ENCODE data around the gene ACAN. TPM values are rescaled to one million over a fixed set of nuclear protein-coding genes. Genes with fewer than 3 reads are reported as not detected.

ACAN gene
- polyA plus RNA-seq, 1 of the 3 experiments (the other 2 are of a cell fraction): not detected

DNA sequence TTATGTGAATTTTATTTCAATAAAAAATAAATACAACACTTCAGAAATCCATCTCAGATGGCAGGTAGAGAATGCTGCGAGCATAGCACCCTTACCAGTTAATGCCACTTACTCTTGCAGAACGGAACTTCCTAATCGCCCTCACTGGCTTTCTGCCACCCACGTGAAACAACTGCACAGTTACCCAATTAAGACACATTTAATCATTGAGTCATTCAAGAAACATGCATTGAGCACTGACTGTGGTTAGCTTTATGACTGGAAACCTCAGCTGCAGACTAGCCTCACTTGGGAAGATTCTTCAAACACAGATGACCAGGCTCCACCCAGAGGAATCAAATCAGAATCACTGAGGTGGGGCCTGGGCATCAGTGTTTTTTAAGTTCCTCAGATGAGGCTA is 115.5 kb downstream of the ACAN start (continued):
- TF ChIP-seq USF1 (IDR thresholded peaks at IDR 0.05; ENCODE audit: borderline replicate concordance, low read depth) (peak; percentile 57; the same call in 1 of the 2 replicates), EZH2phosphoT487 (IDR thresholded peaks at IDR 0.05; ENCODE audit: borderline replicate concordance, low read depth) (no peak), MEF2A (IDR thresholded peaks at IDR 0.05; ENCODE audit: borderline replicate concordance, low read depth) (0 out of 2 replicates have a peak, but pooled peaks have one; percentile 35), SMC3 (IDR thresholded peaks at IDR 0.05; ENCODE audit: low read depth, low read length) (no peak), POLR2AphosphoS5 (IDR thresholded peaks at IDR 0.05; ENCODE audit: low read depth, low read length) (no peak; the same call in 1 of the 2 replicates), USF2 (IDR thresholded peaks at IDR 0.05; ENCODE audit: borderline replicate concordance, low read depth, low read length) (no peak), FOXM1 (IDR thresholded peaks at IDR 0.05; ENCODE audit: low read depth) (no peak), TEAD4 (IDR thresholded peaks at IDR 0.05; ENCODE audit: borderline replicate concordance, insufficient read depth) (peak; percentile 35; the same call in 1 of the 2 replicates), ZBTB33 (IDR thresholded peaks at IDR 0.05; ENCODE audit: borderline replicate concordance, low read depth) (no peak), TCF12 (IDR thresholded peaks at IDR 0.05) (peak; percentile 60), RCOR1 (IDR thresholded peaks at IDR 0.05; ENCODE audit: low read length) (no peak), FOSL2 (IDR thresholded peaks at IDR 0.05; ENCODE audit: borderline replicate concordance, low read depth) (peak; percentile 63; the same call in 1 of the 2 replicates), NRF1 (IDR thresholded peaks at IDR 0.05; ENCODE audit: low read depth, low read length) (no peak), GATA2 (CRISPR knock-in tag; IDR thresholded peaks at IDR 0.05) (no peak), CTCF (IDR thresholded peaks at IDR 0.05) (no peak), NFIC (IDR thresholded peaks at IDR 0.05; ENCODE audit: borderline replicate concordance) (peak; percentile 75), RXRA (IDR thresholded peaks at IDR 0.05; ENCODE audit: borderline replicate concordance, low read depth) (no peak; the same call in 1 of the 2 replicates), RFX5 (IDR thresholded peaks at IDR 0.05; ENCODE audit: low read length) (no peak), TAF1 (IDR thresholded peaks at IDR 0.05; ENCODE audit: borderline replicate concordance, low read depth, low read length) (no peak), GABPA (IDR thresholded peaks at IDR 0.05; ENCODE audit: low read depth) (no peak), YY1 (IDR thresholded peaks at IDR 0.05; ENCODE audit: low read depth) (no peak)
- TF ChIP-seq, protein P1, sequence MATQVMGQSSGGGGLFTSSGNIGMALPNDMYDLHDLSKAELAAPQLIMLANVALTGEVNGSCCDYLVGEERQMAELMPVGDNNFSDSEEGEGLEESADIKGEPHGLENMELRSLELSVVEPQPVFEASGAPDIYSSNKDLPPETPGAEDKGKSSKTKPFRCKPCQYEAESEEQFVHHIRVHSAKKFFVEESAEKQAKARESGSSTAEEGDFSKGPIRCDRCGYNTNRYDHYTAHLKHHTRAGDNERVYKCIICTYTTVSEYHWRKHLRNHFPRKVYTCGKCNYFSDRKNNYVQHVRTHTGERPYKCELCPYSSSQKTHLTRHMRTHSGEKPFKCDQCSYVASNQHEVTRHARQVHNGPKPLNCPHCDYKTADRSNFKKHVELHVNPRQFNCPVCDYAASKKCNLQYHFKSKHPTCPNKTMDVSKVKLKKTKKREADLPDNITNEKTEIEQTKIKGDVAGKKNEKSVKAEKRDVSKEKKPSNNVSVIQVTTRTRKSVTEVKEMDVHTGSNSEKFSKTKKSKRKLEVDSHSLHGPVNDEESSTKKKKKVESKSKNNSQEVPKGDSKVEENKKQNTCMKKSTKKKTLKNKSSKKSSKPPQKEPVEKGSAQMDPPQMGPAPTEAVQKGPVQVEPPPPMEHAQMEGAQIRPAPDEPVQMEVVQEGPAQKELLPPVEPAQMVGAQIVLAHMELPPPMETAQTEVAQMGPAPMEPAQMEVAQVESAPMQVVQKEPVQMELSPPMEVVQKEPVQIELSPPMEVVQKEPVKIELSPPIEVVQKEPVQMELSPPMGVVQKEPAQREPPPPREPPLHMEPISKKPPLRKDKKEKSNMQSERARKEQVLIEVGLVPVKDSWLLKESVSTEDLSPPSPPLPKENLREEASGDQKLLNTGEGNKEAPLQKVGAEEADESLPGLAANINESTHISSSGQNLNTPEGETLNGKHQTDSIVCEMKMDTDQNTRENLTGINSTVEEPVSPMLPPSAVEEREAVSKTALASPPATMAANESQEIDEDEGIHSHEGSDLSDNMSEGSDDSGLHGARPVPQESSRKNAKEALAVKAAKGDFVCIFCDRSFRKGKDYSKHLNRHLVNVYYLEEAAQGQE (IDR thresholded peaks at IDR 0.05; ENCODE audit: low read depth, low read length): no peak

All from SK-N-SH (cell line).